Kidney epithelial cell (primary cell): ENCODE results near the gene SVBP. TPM values are rescaled to one million over a fixed set of nuclear protein-coding genes. Genes with fewer than 3 reads are reported as not detected.

Experiments used
- DNase-seq: peaks from one replicate; pipeline ENCODE4 v3.0.0-alpha.2; 2010; ENCODE audit warnings: low read depth
- H3K27me3 ChIP-seq: 2 replicates; pipeline ENCODE4 v1.6.0; 2011; ENCODE audit warnings: low read length; ENCODE audit not compliant: control insufficient read depth, insufficient read depth
- H3K36me3 ChIP-seq: 2 replicates; pipeline ENCODE4 v1.5.1; 2011; ENCODE audit warnings: low read length; ENCODE audit not compliant: control insufficient read depth, insufficient read depth
- H3K4me3 ChIP-seq: 2 replicates; pipeline ENCODE4 v1.5.1; 2011; ENCODE audit warnings: low read depth, mild to moderate bottlenecking, control low read depth, low read length
- total RNA-seq: library from RNA; depleted of rRNA; stranded (reverse); fragments of >200 nt; gene quantifications from 2 replicates; pipeline ENCODE4 v1.2.3, GENCODE V29; 2015
- TF ChIP-seq, protein P1 (sequence below): IDR thresholded peaks from 2 replicates; pipeline ENCODE4 v1.5.1; 2011; ENCODE audit warnings: mild to moderate bottlenecking, moderate library complexity, low read length, control low read depth, inconsistent platforms; ENCODE audit not compliant: insufficient read depth, poor library complexity, severe bottlenecking

Gene SVBP
- total RNA-seq, 1 donor from 2014 or later = 39.7 TPM

DNA sequence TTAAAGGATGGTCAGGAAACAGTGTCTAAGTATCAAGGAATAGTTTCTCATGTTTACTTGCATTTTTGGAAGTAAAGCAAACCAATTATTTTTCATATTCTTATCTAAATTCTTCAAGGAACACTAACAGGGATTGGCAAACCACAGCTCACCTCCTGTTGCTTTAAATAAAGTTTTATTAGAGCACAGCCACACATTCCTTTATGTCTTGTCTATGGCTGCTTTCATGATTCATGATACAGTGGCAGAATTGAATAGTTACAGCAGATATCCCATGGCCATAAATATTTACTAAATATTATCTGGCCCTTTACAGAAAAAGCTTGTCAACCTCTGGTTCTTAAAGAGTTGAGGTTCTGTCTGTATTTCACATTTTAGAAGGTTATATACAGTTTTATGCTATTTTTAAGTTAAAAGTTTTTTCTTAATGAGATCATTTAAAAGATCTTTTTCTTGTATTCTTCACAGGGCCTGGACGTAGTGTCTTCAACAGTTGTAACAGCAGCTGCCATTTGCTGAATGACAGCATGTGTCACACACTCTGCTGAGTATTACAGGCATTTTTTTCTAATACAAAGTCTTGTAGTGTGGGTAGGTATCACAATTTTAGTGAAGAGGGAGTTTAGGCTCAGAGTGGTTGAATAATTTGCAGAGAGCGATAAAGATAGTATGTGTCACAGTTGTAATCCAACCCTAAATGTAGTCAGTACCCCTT is 31.8 kb upstream of the SVBP start:
- DNase-seq = no peak
- no peaks in the 10 kb centered on the region for H3K27me3 ChIP-seq
- H3K36me3 ChIP-seq = no peaks in the 10 kb centered on the region
- TF ChIP-seq, protein P1, sequence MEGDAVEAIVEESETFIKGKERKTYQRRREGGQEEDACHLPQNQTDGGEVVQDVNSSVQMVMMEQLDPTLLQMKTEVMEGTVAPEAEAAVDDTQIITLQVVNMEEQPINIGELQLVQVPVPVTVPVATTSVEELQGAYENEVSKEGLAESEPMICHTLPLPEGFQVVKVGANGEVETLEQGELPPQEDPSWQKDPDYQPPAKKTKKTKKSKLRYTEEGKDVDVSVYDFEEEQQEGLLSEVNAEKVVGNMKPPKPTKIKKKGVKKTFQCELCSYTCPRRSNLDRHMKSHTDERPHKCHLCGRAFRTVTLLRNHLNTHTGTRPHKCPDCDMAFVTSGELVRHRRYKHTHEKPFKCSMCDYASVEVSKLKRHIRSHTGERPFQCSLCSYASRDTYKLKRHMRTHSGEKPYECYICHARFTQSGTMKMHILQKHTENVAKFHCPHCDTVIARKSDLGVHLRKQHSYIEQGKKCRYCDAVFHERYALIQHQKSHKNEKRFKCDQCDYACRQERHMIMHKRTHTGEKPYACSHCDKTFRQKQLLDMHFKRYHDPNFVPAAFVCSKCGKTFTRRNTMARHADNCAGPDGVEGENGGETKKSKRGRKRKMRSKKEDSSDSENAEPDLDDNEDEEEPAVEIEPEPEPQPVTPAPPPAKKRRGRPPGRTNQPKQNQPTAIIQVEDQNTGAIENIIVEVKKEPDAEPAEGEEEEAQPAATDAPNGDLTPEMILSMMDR = no peak
- no peak overlapping the region for H3K4me3 ChIP-seq

- no peaks in the 10 kb centered on the region for H3K27me3 ChIP-seq
- no peak for DNase-seq
- TF ChIP-seq, protein P1 = no peak
- no peaks in the 10 kb centered on the region for H3K36me3 ChIP-seq
- no peak overlapping the region for H3K4me3 ChIP-seq
Measured at GRCh38 chr1:42847721-42848460, 30.7 kb upstream of the SVBP start.

- H3K36me3 ChIP-seq = no peaks in the 10 kb centered on the region
- DNase-seq = no peak
- H3K4me3 ChIP-seq = peak overlapping the region; percentile 85
- TF ChIP-seq, protein P1 = no peak
- H3K27me3 ChIP-seq = no peaks in the 10 kb centered on the region
Measured at GRCh38 chr1:42847111-42847595, 30.0 kb upstream of the SVBP start.

DNA sequence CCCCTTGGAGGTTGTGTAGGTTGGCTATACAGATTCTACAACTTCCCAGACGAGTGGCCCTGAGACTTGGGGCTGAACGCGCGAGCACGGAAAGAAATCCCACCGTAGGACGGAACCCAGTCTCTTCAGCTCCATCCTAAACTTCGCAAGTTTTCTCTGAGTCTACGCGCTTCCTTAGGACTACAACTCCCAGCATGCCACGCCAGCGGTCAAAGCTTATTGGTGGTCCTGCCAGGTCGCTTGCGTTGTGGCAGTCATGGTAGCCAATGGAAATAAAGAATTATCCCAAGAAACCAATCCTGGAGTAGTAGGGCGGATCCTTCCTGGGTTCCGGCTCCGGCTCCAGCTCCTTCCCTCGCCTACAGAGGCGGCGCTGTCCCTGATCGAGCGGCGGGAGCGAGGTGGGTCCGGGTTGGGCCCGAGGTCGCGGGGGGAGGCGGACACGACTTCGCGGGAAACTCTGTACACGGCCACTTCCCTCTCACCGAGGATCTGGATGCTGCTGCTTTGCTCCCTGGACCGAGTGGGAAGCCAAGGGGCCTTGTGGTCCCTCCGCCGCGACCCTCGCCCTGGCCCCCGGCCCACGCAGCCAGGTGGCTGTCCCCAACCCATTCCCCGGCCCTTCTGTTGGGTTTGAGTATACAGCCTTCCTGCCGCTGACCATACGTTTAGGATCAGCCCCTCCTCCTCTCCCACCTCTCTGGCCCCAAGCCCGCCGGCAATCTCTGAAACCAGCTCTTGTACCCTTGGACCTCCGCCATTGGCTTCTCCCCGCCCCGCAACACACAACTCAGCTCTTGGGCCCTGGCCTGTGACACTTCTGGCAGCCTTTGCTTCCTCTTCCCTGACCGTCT is 29.3 kb upstream of the SVBP start, which contains the start of gene ZNF691:
Gene ZNF691, plus strand, starts transcription at position 357 of the 854 bp plus-strand sequence. CDS start 3,046 bp downstream, outside the sequence.
- Histone ChIP-seq H3K4me3 (peak within 1 kb of the TSS; percentile 85), H3K27me3 (no peaks in the 10 kb centered on the region), H3K36me3 (no peaks in the 10 kb centered on the region)
- TF ChIP-seq, protein P1 = peak; percentile 57
- peak; percentile 93 for DNase-seq

DNA sequence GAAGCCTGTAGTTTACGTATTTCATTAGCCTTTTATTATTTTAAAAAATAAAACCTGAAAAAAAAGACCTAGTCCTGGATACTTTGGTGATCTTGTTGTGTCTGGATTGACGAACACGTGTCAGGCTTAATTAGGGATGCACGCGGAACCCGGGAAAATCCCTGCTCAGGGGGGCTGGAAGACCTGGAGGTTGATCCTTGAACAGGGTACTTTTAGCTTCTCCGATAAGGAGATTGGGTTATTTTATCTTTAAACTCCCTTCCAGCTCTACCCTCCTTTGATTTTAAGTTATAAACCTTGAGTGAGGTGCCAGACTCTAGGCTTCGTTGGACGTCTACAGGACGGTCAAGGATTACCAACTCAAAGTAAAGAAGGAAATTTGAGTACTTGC is 28.7 kb upstream of the SVBP start:
- no peak for DNase-seq
- TF ChIP-seq, protein P1 = no peak
- Histone ChIP-seq H3K4me3 (peak overlapping the region; percentile 85), H3K27me3 (no peaks in the 10 kb centered on the region), H3K36me3 (no peaks in the 10 kb centered on the region)
